Femur (tissue), 1 donor: ENCODE data around the gene TTC28.

ENCODE experiments used
- DNase-seq: peaks from one replicate; pipeline ENCODE4 v3.0.0-alpha.2; 2017

The TTC28 gene

DNA sequence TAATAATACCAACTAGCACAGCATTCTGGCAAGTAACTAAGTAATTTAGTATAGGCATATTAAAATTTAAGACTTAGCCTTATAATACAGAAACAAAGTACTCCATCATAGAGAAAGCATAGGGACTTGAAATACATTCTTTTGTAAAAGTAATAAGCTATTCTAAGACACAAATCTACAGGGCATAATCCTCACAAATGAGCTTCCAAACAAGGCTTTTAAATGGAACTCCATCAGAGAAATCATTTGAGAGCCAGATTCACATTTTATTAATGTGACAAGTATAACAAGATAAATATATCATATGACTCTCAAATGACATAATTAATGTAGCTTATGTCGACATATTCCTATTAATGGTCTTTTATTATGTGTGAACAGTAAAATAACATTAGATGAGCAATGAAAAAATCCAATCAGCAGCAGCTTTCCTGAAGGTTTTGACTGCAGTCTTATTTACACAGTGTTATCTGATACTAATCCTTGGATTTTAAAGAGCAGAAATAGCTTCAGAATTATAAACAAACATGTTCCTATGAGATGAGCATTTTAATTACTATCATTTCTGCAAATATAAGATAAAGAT lies 241.4 kb downstream of the TTC28 start:
- no peak for DNase-seq

GRCh38 chr22:28435982-28436381 lies 243.7 kb downstream of the TTC28 start:
- DNase-seq: no peak

DNA sequence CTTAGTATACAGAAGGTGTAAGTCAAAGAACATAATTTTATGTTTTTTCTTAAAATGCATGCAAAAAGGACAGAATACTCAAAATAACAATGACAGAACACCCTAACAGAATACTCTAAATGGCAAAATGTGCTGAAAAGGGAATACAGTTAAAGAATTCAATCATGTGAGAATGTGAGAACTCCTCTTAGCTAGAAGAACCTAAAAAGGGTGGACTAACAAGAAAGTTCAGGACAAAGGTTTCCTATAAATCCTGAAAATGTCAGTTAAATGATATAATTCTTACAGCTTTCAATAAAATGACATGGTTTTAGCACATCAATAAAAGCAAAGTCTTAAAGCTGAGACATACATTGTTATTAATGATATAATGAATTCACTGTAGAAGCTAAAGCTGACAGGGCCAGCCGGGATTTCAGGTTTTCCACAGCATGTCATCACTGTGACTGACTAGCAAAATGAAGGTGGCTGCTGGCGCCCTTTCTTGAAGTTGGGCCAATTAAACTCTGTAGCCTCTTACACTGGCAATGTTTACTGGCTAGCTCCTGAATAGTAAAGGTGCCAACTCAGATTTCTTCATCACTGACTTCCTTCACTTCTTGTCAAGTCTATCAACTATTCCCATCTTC lies 244.4 kb downstream of the TTC28 start:
- DNase-seq: no peak

GRCh38 chr22:28430466-28431025 lies 249.1 kb downstream of the TTC28 start:
- no peak for DNase-seq

GRCh38 chr22:28429711-28430110 lies 249.9 kb downstream of the TTC28 start:
- DNase-seq: no peak

DNA sequence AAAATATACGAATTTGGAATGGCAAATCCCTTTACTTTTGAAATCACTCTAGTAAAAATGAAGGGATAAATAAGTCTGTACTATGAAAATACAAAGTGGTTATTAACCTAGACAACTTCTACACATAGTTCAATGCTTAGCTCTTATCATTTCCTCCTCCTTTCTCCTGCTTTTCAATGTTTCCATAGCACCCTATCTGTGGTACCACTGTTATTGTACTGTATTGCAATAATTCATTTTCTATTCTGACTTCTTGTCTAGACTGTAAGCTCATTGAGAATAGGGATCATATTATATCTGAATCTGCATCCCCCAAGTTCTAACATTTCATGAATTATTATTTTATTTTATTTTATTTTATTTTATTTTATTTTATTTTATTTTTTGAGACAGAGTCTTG lies 251.4 kb downstream of the TTC28 start:
- no peak for DNase-seq

- no peak for DNase-seq
These were observed 253.1 kb downstream of the TTC28 start for GRCh38 chr22:28426346-28427132.

DNA sequence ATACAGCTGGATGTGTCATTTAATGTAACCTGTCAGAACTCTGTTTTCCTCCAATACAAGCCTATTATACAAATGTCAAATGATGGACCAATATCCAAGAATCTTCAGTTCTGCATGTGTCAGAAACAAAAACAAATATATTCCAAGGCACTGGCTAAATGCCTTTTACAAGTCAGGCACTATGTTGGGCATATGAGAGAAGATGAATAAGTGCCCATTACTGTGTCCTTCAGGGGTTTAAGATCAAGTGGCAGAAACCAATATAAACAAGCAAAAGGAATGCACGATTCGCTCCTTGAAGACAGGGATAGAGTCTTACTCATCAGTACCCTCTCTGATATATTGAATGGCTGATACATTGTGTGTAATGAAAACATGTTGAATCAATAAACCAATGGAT lies 254.4 kb downstream of the TTC28 start:
- DNase-seq: no peak

GRCh38 chr22:28424427-28425080 lies 255.1 kb downstream of the TTC28 start:
- DNase-seq: no peak

DNA sequence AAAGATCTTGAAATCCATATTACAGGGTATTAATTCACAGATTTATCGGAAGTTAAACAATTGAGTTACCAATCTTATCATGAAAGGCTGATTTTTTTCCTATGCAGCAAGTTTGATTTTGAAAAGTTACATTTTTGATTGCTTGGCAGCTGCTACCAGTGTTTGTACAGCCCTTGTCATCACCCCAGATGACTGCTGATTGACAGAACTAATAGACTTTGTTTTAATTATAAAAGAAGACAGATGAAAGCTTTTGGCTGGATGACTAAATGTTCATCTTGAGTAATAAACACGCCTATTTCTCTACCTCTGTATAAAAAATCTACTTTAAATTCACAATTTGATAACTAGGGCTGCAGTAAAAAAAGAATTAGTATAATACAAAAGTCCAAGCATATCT lies 259.7 kb downstream of the TTC28 start:
- DNase-seq: no peak

DNA sequence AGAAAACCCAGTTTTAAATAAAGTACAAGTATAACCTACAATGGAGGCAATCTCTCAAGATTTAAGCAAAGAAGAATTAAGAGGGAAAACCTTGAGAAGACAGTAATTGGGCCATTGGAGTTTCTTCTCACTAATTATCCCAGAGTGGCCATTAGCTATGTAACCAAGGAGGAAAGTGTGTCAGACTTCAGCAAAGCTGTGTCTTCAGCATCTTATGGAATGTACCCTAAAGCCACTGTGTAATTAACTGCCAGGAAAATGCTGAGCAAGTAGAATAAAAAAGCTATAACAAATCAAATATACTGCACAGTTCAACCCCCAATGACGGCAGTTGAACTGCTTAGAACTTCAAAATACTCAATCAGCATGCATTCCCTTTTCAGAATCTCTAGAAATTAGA lies 261.6 kb downstream of the TTC28 start:
- no peak for DNase-seq

GRCh38 chr22:28417431-28417830 lies 262.2 kb downstream of the TTC28 start:
- no peak for DNase-seq

DNA sequence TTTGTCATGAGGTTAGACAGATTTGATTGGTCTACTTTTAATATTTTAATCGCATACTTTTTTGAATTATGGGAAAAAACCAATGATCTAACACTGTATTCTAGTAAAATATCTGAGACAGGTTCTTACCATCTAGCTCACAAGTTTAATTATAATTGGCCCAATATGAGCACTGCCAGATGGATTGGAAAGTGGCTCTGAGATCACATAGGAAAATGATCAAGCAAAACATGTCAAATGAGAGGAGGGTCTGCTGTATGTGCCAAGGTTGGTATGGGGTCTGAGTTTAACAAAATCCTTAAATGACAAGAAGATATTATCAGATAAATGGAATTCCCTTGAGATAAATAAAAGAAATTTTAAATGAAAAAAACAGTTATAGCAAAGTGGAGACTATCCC lies 264.7 kb downstream of the TTC28 start:
- DNase-seq: no peak

GRCh38 chr22:28413612-28414399 lies 265.8 kb downstream of the TTC28 start:
- DNase-seq: no peak

DNA sequence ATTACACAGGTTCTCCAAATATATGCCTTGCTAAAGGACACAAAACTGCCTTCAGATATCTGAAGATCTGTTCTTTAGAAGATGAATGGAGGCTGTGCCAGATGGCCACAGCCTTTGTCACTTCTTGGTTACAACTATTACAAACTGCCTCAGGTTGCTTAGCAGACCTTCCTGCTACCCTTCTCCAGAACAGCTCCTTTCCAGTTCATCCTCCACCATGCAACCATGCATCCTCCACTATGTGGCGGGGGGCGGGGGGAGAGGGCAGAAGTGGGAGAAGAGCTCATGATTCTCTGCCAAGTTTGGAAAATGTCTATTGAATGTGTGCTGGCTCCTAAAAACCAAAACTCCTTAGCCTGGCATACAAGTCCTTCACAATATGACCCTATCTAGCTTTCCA lies 267.5 kb downstream of the TTC28 start:
- DNase-seq: no peak

GRCh38 chr22:28411125-28411524 lies 268.5 kb downstream of the TTC28 start:
- DNase-seq: no peak

DNA sequence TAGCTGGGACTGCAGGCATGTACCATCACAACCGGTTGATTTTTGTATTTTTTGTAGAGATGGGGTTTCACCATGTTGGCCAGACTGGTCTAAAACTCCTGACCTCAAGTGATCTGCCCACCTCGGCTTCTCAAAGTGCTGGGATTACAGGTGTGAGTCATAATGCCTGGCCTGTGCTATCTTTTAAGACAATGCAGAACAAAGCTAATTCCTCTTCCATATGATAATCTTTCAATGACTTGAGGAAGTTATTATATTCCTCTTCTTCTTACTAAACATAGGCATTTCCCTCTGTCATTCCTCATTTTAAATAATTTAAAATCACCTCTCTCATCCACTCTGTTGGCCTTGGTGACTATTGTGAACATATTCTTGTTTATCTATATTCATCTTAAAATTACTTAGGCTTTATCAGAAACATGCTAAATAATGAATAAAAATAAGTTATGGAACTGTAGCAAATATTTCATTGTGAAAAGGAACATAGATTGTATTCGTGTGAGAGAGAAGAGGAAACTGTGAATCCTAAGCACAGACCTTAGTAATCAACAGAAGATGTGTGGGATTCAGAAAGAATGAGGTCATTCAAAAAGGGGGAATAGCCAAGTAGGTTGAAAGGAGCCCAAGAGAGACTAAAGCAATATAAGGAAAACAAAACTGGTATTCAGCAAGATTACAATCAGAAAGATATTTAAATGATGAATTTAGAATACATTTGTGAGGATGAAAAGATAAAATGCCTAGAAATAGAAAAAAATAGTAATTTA lies 269.4 kb downstream of the TTC28 start:
- DNase-seq: no peak

DNA sequence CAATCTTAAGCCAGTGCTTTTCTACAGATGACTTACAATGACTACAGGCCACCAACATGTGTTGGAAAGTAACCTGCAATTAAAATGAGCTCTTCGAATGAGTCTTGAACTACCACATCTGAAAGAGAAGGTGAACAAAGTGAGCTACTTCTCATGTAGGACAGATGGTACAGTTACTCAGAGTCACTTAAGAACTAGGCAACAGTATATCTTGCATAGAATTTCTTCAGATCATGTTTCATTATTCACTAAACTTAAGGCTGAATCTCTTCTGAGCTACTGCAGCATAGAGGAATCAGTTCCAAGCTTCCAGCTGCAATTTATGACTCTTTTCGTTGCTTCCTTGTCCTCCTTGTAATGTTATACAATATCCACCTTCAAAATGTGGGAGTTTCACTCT lies 270.9 kb downstream of the TTC28 start:
- no peak for DNase-seq

GRCh38 chr22:28407645-28408044 lies 272.0 kb downstream of the TTC28 start:
- no peak for DNase-seq

DNA sequence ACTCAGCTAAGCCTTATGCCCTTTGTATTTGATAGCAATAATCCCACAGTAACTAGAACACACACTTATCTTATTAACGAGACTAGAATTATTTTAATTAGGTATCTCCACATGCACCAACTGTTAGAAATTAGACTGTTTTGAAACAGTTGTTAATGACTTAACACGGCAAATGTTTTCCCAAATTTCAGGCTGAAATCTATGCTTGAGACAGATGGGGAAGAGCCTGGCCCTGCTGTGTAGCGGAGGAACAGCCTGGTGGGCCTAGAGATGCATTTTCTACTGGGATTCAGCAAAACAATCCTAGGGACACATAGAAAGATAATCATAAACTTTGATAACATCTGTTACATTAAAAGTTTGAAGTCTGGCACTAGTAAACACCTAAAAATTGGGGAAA lies 273.4 kb downstream of the TTC28 start:
- no peak for DNase-seq

DNA sequence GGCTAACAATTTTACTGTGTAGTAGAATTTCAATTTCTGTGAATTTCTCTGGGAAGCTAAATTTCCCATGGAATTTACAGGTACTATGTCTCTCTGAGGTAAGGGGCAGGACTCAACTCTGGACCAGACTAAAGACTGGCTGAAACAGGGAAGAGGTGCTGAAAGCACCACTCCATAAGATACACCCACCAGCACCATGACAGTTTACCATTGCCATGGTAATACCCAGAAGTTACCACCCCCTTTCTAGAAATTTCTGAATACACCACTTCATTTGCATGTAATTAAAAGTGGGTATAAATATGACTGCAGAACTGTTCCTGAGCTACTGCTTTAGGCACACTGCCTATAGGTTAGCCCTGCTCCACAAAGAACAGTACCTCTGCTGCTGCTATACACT lies 274.1 kb downstream of the TTC28 start:
- no peak for DNase-seq

- no peak for DNase-seq
These were observed 277.1 kb downstream of the TTC28 start for GRCh38 chr22:28402539-28402938.
